Stimulated activated CD4-positive, alpha-beta T cell treated with anti-CD3 and anti-CD28 coated beads, Interleukin-15, amount 100 ng/mL, for 48 hours (primary cell): ENCODE data around the gene AOAH.
"Not testable (repeated sequence)": the region's sequence is repeated elsewhere in the genome, so short reads cannot be mapped to it uniquely, and the experiment has no call there.

Source experiments
- DNase-seq, 2 donors: peaks; one replicate each; pipeline ENCODE4 v3.0.0-alpha.2; 2020; ENCODE audit warnings: low read depth in 2 of 2

AOAH gene

DNA sequence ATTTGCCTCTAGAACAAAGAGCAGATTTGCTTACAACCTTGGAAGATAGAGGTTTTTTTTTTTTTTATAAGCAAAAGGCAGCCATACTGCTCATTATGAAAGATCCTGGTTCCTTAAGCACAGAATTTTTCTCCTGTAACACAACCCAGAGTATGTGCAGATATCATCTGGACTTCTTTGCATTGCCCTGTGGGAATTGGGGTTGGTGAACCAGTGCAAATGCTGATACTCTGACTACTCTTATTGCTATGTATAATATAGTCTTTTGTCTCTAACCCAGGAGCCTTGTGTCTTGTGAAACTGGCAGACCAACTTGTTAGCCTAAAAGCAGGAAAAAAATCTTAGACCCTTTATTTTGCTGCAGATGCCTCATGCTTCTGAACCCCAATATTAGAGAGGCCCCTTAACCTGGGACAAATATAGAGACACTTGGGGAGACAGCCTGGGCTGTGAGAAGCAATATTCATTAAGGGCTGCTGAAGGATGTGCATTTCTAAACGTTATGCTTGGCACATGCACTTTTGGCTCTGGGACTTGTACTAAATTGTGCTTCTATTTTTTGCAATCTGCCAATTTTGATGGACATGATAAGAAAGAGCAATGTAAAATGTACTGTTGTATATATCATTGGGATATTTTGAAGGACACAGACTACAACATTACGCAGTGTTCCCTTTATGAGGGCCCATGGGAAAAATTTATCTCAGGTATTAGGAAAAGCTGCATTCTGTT lies 255.8 kb downstream of the AOAH start:
- DNase-seq: no peak

DNA sequence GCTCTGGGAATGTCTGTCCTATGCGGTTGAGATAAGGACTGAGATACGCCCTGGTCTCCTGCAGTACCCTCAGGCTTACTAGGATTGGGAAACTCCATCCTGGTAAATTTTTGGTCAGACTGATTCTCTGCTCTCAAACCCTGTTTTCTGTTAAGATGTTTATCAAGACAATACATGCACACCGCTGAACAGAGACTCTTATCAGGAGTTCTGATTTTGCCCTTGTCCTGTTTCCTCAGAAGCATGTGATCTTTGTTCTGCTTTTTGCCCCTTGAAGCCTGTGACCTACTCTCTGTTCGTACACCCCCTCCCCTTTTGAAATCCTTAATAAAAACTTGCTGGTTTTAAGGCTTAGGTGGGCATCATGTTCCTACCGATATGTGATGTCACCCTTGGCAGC lies 258.3 kb downstream of the AOAH start:
- not testable (repeated sequence) for DNase-seq

DNA sequence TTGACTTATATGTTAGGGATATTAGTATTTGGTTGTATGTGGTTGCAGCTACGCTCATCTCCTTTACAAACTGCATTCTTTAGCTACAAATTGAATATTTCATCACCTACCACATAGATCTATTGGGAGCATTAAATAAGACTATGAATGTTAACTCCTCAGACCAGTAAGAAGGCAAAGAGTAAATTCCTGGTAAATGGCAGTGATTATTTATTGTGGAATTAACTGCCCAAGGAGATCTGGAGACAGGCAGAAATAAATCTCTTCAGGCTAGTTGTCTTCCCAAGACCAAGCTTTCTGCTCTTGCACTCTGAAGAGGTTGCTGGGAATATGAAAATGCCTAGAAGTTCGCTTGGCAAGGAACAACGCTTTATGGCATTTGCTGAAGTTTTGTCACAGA lies 260.0 kb downstream of the AOAH start:
- no peak for DNase-seq
